Stimulated activated CD8-positive, alpha-beta memory T cell treated with anti-CD3 and anti-CD28 coated beads, Interleukin-2, amount 100 ng/mL, for 1 hour (primary cell): ENCODE measurements around the gene RPL6.
"Not testable (repeated sequence)": the region's sequence is repeated elsewhere in the genome, so short reads cannot be mapped to it uniquely, and the experiment has no call there.

Source experiments
- DNase-seq, 2 donors: peaks; one replicate each; pipeline ENCODE4 v3.0.0-alpha.2; 2020; ENCODE audit warnings: low read depth in 2 of 2

The RPL6 gene

GRCh38 chr12:112419297-112420133 is 10.1 kb upstream of the RPL6 start:
- no peak for DNase-seq

GRCh38 chr12:112418608-112419296 is 9.3 kb upstream of the RPL6 start, which contains the start of gene PTPN11:
Gene PTPN11 (plus strand): TSS chr12:112418947. CDS start chr12:112419112, 165 bp downstream.
- peak; percentile 80 to 87 for DNase-seq

DNA sequence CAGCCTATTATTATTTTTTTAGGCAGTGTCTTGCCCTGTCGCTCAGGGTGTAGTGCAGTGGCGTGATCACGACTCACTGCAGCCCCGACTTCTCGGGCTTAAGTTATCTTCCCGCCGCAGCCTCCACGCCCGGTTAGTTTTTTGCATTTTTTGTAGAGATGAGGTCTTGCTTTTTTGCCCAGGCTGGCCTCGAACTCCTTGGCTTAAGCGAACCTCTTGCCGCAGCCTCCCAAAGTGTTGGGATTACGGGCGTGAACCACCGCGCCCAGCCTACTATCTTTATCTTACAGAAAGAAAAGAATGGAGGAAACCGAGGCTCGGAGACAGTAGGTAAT is 8.8 kb upstream of the RPL6 start:
- DNase-seq = no peak

DNA sequence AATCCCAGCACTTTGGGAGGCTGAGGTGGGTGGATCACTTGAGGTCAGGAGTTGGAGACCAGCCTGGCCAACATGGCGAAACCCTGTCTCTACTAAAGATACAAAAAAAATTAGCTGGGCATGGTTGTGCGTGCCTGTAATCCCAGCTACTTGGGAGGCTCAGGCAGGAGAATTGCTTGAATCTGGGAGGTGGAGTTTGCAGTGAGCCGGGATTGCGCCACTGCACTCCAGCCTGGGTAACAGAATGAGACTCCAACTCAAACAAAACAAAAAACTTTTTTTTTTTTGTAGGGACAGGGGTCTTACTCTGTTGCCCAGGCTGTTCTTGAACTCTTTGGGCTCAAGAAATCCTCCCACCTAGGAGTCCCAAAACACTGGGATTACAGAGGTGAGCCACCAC is 6.1 kb upstream of the RPL6 start:
- not testable (repeated sequence) for DNase-seq

DNA sequence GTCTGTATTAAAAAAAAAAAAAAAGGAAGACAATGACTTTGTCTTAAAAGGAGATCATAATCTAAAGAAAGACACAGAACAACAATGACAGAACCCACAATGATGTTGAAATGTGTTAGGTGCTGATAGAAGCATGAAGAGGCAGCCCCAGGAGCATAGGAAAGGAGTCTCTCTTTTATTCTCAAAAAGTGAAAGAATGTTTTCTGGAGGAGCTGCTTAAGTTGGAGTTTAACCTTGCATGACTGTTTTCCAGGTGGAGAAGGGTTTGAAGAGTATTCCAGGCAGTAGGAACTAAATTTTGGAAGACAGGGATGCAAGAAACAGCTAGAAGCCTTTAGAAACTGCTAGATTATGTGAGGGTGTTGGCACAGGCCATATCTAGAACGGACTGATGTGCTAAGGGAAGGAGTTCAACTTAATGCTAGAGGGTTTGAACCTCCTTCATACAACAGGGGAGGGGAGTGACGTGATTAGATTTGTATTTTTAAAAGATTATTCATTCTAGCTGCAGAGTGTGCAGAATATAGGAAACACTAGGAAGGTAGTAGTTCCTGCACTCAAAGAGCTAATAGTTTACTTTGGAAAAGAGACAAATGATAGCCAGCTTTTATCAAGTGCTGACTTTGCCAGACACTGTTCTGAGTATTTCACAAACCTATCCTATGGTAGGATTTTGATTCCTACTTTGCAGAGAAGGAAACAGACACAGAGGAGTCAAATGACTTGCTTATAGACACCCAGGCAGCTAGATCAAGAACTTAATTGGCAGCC is 4.6 kb upstream of the RPL6 start:
- DNase-seq = no peak

GRCh38 chr12:112409906-112410244 is 470 bp upstream of the RPL6 start:
- DNase-seq = no peak

DNA sequence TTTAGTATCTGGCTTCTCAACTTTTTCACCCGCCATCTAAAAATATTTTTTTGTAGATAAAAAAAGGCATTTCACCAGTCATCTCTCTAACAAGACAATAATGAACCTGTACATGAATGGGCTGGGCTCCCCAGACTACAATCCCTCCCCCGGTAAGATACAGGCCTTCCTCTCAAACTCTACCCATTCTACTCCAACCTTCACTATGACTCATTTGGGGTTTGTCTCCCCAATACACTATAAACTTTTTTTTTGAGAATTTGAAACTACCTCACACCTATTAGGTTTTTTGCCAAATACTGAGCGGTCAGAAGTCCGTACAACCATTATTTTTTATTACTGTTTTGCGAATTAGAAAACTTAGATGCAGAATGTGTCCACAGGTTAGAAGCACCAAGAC is 784 bp downstream of the RPL6 start:
- DNase-seq = no peak

- DNase-seq = not testable (repeated sequence)
Observed at GRCh38 chr12:112407683-112408082, 1.7 kb downstream of the RPL6 start.

DNA sequence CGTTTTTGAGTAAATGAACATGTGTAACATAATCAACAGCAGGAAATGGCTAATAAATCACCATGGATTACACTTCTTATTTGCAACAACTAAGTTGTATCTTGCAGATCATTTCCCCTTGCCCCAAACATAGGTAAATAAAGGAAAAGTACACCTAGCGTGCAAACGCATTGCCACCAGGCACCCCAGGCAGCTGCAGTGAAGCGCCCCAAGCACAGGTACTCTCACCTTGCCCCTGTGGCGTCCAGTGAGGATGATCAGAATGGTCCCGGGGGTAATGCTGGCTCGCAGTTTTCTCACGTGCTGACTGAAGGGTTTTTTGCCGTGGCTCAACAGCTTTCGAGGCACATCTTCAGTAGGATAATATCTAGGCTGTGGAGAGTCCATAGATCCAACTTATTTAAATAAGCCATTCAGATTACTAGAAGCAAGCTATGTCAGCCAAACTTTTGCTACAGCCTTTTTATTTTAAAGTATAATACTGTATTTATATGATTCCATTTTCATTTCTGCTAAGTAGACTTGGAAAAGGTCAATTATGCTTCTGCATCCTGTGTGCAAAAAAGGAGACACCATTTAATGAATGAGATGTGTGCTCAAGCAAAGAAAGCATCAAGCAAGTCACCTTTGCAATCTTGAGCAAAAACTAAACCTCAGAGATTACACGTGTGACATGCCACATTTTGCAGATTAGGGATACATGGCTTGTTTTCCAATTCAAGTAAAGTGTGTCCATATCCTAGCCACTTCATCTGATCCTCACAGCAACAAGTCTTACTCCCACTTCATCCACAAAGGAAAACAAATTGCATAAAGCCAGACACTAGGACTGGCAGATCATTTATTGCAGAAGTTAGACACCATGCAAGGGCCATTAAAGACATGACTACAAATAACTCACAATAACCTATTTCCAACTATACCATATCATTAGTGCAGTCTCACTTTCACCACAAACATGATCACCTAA is 2.6 kb downstream of the RPL6 start:
- no peak for DNase-seq

DNA sequence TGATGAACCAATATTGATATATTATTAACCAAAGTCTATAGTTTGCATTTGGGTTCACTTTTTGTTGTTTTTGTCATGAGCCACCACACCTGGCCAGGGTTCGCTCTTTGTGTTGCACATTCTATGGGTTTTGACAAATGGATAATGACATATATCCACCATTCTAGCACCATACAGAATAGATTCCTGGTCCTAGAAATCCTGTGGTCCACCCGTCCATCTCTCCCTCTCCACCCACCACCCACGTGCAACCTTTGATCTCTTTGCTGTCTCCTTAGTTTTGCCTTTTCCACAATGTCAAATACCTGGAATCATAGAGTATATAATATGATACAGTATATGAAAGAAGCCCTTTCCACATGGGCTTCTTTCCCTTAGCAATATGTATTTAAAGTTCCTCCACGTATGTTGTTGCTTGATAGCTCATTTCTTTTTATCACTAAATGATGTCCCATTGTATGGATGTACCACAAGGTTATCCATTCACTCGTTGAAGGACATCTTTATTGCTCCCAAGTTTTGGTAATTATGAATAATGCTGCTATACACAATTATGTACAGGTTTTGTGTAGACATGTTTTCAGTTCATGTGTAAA is 7.4 kb downstream of the RPL6 start:
- no peak for DNase-seq

GRCh38 chr12:112401054-112401453 is 8.4 kb downstream of the RPL6 start:
- no peak for DNase-seq

- DNase-seq = no peak
Observed at GRCh38 chr12:112393328-112393727, 16.1 kb downstream of the RPL6 start.

- not testable (repeated sequence) for DNase-seq
Observed at GRCh38 chr12:112389922-112390654, 19.3 kb downstream of the RPL6 start.

- DNase-seq = no peak
Observed at GRCh38 chr12:112389228-112389627, 20.2 kb downstream of the RPL6 start.

DNA sequence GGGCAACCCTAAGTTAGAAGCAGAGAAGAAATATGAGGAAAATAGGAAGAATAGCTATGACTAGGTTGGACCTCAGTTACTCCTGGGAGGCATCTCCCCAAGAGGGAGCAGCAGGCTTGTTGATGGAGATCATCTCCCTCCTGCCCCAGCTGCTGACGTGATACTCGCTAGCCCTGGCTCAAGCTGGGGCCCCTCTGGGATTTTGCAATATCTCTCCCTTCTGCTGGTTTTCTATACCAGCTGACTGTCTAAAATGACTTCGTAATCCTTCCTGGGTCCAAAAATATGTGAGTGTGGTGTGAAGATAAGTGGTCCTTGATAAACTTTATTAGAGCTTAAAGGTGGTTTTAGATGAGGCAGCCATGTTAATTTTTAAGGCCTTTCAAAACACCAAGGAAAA is 22.7 kb downstream of the RPL6 start:
- DNase-seq = no peak

GRCh38 chr12:112382866-112383265 is 26.5 kb downstream of the RPL6 start:
- DNase-seq = no peak

DNA sequence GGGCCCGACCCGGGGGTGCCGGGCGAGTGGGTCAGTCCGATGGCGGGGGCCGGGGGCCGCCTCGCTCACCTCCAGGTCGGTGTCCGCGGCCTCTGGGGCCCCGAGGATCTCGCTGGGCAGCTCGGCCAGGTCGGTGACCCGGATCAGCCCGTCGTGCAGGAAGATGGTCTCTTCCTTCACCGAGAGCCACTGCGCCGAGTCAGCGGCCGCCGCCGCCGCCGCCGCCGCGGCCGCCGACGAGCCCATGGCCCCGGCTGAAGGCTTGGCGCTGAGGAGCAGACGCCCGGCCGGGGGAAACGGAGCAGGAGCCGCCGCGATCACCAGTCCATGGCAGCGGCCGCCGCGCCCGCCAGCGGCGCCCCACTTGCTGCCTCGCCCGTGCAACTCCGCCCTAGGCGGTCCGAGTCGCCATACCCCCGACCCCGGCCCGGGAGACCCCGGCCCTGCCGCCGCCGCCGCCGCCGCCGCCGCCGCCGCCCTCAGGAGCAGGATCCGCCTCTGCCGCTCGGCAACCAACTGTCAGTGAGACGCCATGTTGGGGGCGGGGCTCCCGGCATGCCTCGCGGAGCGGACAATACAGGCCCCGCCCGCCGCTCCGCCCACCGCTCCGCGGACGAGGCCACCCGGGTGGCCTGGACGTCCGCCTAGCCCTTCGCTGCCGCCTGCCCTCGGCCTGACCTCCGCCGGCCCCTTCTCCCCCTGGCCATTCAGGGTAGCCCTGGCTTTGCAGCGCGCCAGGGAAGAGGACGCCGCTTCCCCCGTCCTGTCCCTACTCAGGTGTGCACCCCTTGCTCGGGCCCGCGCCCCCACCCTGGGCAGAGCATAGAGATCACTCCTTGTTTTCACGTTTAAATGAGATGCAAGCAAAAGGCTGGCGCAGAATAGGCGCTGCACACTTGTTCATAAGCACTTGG is 27.3 kb downstream of the RPL6 start, which contains the start of gene HECTD4:
Gene HECTD4, minus strand, starts transcription at position 549 of the 914 bp plus-strand sequence. Its CDS starts 303 bp downstream, at position 246.
- peak; percentile 83 to 92 for DNase-seq

DNA sequence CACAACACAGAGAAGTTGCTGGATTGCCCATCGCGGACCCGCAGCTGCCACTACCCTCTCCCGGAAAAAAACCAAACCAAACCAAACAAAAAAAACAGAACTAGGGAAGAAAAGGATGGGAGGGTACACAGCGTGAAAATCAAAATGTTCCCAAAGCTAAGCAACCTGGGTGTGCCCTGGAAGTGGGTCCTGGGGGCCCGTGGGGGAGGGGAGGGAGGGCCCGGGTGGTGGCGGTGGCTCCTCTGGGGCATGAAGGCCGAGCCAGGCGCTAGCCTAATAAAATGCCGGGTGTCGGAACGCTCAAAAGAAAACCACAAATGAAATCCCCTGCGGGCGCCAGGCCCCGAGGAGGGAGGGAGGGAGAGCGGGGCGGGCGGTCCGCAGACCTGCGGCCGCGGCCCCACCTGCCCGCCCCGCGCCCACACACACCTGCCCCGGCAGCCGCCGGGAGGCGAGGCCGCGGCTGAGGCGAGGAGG is 28.0 kb downstream of the RPL6 start:
- DNase-seq = peak in 1 of 2 donors; percentile 7
